Thyroid gland (tissue), 4 donors: Measurements from ENCODE around the gene ITFG1. TPM values are rescaled to one million over a fixed set of nuclear protein-coding genes. Genes with fewer than 3 reads are reported as not detected.
"Not testable (repeated sequence)": the region's sequence is repeated elsewhere in the genome, so short reads cannot be mapped to it uniquely, and the experiment has no call there.

Source experiments
- DNase-seq, 2 donors: peaks; one replicate each; pipeline ENCODE4 v3.0.0-alpha.2; 2019
- H3K27ac ChIP-seq, 3 donors: fragments of 200-600 bp; sonication (generic); 1 replicate in 2 of 3; 2 replicates in 1 of 3; pipeline ENCODE4 v1.5.1; 2016 to 2019; ENCODE audit warnings: mild to moderate bottlenecking in 1 of 3, moderate library complexity in 1 of 3
- H3K27me3 ChIP-seq: fragments of 200-600 bp; sonication (generic); one replicate; pipeline ENCODE4 v1.5.1; 2019
- H3K36me3 ChIP-seq, 2 donors: fragments of 200-600 bp; sonication (generic); one replicate each; pipeline ENCODE4 v1.5.1; 2016 to 2019
- H3K4me1 ChIP-seq, 2 donors: fragments of 200-600 bp; sonication (generic); one replicate each; pipeline ENCODE4 v1.5.1; 2017 to 2019
- H3K4me3 ChIP-seq, 3 donors: fragments of 200-600 bp; sonication (generic); replicated peaks in 1 of 3; 1 replicate in 2 of 3; 2 replicates in 1 of 3; pipeline ENCODE4 v1.5.1; 2016; ENCODE audit warnings: mild to moderate bottlenecking in 1 of 3
- H3K9me3 ChIP-seq: fragments of 200-600 bp; sonication (generic); one replicate; pipeline ENCODE4 v1.5.1; 2017
- POLR2A ChIP-seq, 2 donors: fragments of 450-650 bp; IDR thresholded peaks; one replicate each; pipeline ENCODE4 v1.6.1; 2017; ENCODE audit warnings: antibody characterized with exemption in 2 of 2, mild to moderate bottlenecking in 2 of 2, moderate library complexity in 1 of 2
- WGBS, 2 donors: methylation state at CpG; one replicate each; pipeline ENCODE4 v1.1.5; 2017; 5-methylcytosine and 5-hydroxymethylcytosine counted together
- intact Hi-C: fragments of 100-400 bp; cut with DNase I; formaldehyde crosslinking; loops from one replicate; pipeline ENCODE4 v1.15.1; 2023
- total RNA-seq, 4 donors: library from RNA; depleted of rRNA; stranded (reverse); fragments of >200 nt; gene quantifications; one replicate each; pipeline ENCODE4 v1.2.3, GENCODE V29; 2016
- TF ChIP-seq, protein P1 (sequence below), 6 experiments: fragments of 200-600 bp in 3 of 6; fragments of 450-650 bp in 3 of 6; sonication (generic) in 3 of 6; IDR thresholded peaks; one replicate each; pipeline ENCODE4 v1.5.1; 2016 to 2019; ENCODE audit warnings: antibody characterized with exemption in 6 of 6, mild to moderate bottlenecking in 2 of 6, inconsistent platforms in 1 of 6, moderate library complexity in 1 of 6

ITFG1 gene
- total RNA-seq, 4 donors from 2014 or later = 64.8 to 75.6 (median 71.7) TPM

DNA sequence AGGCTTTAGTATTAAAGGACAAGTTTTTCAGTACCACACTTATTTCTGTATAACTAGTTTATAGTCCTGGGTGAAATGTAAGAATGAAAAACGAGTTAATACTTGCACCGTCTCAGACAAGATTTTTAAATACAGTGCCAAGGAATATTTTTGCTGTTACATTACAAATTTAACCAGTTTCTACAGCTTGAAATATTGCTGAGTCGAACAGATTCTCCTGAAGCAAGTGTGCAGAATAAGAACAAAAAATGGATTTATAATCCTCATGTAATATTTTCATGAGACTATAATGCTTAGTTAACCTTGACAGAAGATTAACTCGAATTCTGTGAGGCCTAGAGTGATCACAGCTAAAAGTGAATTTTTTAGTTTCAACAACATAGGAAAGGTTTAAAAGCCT lies 320.2 kb downstream of the ITFG1 start:
- Histone ChIP-seq H3K27ac (no peak overlapping the region), H3K9me3 (no peaks in the 10 kb centered on the region), H3K36me3 (no peaks in the 10 kb centered on the region), H3K4me3 (no peak overlapping the region), H3K4me1 (no peaks in the 10 kb centered on the region), H3K27me3 (no peaks in the 10 kb centered on the region)
- no peak for TF ChIP-seq POLR2A (IDR thresholded peaks at IDR 0.05)
- intact Hi-C loops = loop anchor here (5.0 kb wide), 1 partner anchor 1017 kb away; the partner anchor contains the start of gene ABCC12
- 85 to 88% methylated on average over 4 of the region's 4 CpGs for WGBS, 2 donors
- no peak for DNase-seq

DNA sequence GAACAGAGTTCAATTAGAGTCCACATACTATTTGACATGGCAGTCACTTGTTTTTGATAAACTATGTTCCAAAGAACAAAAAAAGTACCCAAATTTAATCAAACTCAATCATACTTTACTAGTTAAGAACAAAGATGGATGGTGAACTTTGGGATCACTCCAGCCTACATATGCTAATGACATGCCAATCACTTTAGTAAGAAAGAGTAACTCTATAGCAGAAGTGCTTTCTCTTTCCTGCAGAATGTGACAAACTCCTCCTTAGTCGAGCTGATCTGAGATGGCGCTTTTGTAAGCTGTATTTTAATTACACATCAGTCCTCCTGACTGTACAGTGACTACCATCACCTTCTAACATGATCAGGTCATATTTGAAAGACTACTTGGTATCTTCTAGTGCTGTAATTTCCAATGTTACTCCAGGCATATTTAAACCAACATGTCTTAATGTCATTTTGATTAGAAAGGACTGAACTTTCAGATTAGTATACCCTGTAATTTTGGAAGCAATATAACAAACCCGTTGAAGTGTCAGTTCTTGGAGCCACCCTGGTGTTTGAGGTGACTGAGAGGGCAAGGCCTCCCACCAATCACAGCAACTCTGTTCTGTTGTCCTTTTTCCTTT lies 321.2 kb downstream of the ITFG1 start:
- no peak overlapping the region for H3K4me3 ChIP-seq
- no peak for DNase-seq
- H3K36me3 ChIP-seq = no peaks in the 10 kb centered on the region
- TF ChIP-seq POLR2A (IDR thresholded peaks at IDR 0.05) = no peak
- TF ChIP-seq, protein P1, sequence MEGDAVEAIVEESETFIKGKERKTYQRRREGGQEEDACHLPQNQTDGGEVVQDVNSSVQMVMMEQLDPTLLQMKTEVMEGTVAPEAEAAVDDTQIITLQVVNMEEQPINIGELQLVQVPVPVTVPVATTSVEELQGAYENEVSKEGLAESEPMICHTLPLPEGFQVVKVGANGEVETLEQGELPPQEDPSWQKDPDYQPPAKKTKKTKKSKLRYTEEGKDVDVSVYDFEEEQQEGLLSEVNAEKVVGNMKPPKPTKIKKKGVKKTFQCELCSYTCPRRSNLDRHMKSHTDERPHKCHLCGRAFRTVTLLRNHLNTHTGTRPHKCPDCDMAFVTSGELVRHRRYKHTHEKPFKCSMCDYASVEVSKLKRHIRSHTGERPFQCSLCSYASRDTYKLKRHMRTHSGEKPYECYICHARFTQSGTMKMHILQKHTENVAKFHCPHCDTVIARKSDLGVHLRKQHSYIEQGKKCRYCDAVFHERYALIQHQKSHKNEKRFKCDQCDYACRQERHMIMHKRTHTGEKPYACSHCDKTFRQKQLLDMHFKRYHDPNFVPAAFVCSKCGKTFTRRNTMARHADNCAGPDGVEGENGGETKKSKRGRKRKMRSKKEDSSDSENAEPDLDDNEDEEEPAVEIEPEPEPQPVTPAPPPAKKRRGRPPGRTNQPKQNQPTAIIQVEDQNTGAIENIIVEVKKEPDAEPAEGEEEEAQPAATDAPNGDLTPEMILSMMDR (IDR thresholded peaks at IDR 0.05) = no peak
- no peaks in the 10 kb centered on the region for H3K27me3 ChIP-seq
- no peaks in the 10 kb centered on the region for H3K4me1 ChIP-seq
- no peak overlapping the region for H3K27ac ChIP-seq
- H3K9me3 ChIP-seq = no peaks in the 10 kb centered on the region
- intact Hi-C loops = loop anchor here (5.0 kb wide), 1 partner anchor 1018 kb away; the partner anchor contains the start of gene ABCC12
- 82 to 83% methylated on average over 3 of the region's 3 CpGs for WGBS, 2 donors

DNA sequence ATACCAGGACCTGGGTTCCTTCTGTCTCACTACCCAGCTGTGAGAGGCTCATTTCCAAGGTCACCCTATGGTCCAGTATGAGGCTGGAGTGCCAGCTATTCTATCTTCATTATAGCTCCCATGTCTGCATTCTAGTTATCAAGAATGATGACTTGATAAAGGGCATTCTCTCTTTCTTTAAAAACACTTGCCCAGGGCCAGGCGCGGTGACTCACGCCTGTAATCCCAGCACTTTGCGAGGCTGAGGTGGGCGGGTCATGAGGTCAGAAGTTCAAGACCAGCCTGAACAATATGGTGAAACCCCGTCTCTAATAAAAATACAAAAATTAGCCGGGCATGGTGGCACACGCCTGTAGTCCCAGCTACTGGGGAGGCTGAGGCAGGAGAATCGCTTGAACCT lies 322.9 kb downstream of the ITFG1 start:
- H3K27ac ChIP-seq, H3K4me3 ChIP-seq, DNase-seq, H3K36me3 ChIP-seq, H3K9me3 ChIP-seq, H3K4me1 ChIP-seq, H3K27me3 ChIP-seq, intact Hi-C loops: not testable (repeated sequence)
- 94 to 95% methylated on average over 9 of the region's 9 CpGs for WGBS, 2 donors

DNA sequence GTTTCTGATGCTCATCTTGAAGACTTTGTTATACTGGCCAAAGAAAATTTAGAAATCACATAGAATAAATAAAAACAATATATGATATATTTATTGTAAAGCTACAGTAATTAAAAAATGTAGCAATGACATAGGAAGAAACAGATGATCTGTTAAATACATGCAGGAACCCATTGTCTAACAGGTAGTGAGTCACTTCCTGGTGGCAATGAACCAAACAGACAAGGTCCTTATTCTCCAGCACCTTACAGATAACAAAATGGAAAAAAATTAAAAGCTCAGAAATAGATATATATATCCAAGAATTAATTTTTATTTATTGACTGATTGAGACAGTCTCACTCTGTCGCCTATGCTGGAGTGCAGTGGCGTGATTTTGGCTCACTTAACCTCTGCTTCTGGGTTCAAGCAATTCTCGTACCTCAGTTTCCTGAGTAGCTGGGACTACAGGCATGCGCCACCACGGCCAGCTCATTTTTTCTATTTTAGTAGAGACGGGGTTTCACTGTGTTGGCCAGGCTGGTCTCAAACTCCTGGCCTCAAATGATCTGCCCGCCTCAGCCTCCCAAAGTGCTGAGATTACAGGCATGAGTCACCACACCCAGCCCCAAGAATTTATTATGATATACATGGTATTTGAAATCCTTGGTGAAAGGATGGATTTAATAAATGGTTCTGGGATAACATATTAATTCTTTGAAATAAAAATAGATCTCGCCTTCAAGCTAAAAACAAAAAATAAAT lies 324.6 kb downstream of the ITFG1 start:
- Histone ChIP-seq H3K4me1 (no peaks in the 10 kb centered on the region), H3K27me3 (no peaks in the 10 kb centered on the region), H3K36me3 (no peaks in the 10 kb centered on the region), H3K9me3 (no peaks in the 10 kb centered on the region), H3K4me3 (no peak overlapping the region), H3K27ac (no peak overlapping the region)
- no peak for DNase-seq
- 80 to 88% methylated on average over 8 of the region's 8 CpGs for WGBS, 2 donors
- TF ChIP-seq, protein P1 (IDR thresholded peaks at IDR 0.05) = no peak
- TF ChIP-seq POLR2A (IDR thresholded peaks at IDR 0.05) = no peak
- intact Hi-C loops = no loop called here

DNA sequence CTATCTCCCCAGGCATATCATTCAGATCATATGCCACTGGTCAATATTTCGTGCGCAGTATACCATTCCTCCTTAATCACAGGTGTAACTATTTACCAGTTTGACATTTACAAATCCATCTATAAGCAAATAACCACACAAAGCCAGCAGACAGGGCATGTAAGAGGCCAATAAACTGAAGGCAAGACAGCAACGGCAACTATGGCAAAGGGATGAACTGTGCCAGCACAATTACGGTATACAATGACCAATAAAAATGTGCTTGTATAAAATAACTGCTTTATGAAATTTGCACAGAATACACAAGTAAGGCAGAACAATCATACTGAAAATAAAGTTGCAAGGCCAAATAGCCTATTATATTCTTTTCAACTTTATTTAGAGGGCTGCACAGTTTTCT lies 326.3 kb downstream of the ITFG1 start:
- 96% methylated on average over 4 of the region's 4 CpGs for WGBS, 2 donors
- DNase-seq = no peak

More for the DNA sequence above, 326.3 kb downstream of the ITFG1 start:
- intact Hi-C loops = no loop called here
- no peaks in the 10 kb centered on the region for H3K27me3 ChIP-seq
- H3K27ac ChIP-seq = no peak overlapping the region
- H3K4me3 ChIP-seq = no peak overlapping the region
- H3K9me3 ChIP-seq = no peaks in the 10 kb centered on the region
- TF ChIP-seq, protein P1 (IDR thresholded peaks at IDR 0.05) = no peak
- no peak for TF ChIP-seq POLR2A (IDR thresholded peaks at IDR 0.05)
- no peaks in the 10 kb centered on the region for H3K36me3 ChIP-seq
- H3K4me1 ChIP-seq = no peaks in the 10 kb centered on the region
